ENCODE measurements around the gene PCARE.

DNA sequence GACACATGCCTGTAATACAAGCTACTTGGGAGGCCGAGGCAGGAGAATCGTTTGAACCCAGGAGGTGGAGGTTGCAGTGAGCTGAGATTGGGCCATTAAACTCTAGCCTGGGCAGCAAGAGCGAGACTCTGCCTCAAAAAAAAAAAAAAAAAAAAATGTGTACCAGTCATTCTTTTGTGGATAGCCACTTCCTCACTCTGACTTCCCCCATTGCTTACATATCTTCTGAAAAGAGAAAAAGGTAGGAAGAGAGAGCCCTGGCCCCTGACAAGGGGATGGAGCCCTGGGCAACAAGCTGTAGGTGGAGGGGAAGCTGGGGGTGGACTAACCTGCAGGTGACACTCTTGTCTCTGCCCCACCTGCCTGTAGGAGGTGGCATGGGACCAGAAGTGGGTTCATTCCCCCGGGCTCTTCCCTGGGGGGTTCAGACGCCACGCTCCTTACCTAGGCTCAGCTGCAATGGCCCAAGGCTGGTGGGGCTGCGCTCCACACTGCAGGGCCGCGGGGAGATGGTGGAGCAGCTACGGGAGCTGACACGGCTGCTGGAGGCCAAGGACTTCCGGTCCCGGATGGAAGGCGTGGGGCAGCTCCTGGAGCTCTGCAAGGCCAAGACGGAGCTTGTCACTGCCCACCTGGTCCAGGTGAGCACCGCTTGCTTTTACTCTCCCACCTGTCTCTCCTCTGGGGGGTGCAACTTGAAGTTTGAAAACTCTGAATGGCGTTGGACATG lies 39.1 kb downstream of the PCARE start:
- no peak for TF ChIP-seq CTCF (IDR thresholded peaks at IDR 0.05)
- TF ChIP-seq POLR2A (IDR thresholded peaks at IDR 0.05), result no peak
- no peak for TF ChIP-seq EP300 (IDR thresholded peaks at IDR 0.05)
